Stimulated activated CD8-positive, alpha-beta memory T cell treated with anti-CD3 and anti-CD28 coated beads, Interleukin-12 subunit alpha, Interleukin-12 subunit beta, amount 100 ng/mL, for 4 hours (primary cell): ENCODE measurements around the gene EVI5L.

ENCODE experiments used
- DNase-seq: peaks from one replicate; pipeline ENCODE4 v3.0.0-alpha.2; 2020; ENCODE audit warnings: low read depth

The EVI5L gene

DNA sequence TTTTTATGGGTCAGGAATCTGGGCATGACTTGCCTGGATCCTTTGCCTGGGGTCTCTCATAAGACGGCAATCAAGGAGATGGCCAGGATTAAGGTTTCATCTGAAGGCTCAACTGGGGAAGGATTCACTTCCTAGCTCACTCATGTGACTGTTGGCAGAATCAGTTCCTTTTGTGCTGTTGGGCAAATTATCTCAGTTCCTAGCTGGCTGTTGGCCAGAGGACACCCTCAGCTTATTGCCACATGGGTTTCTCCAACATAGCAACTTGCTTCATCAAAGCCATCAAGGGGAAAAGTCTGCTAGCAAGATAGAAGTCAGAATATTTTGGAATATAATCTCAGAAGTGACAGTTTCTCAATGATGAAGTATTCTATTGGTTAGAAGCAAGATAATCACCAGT, 12.2 kb upstream of the EVI5L start:
- no peak for DNase-seq

DNA sequence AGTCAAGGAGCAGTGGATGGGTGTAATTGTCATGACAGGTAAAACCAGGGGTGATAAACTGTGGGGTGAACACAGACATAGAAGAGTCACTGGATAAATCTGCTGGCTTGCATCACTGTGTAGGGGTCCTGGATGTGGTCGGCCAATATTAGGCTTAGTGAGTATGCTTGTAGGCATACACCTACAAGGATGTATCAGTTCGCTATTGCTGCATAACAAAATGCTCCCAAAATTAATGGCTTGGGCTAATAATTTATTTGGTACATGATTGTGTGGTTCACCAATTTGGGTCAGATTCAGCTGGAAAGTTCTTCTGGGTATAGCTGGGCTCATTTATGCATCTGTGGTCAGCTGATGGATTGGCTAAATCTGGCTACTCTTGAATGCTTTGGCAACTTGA, 11.2 kb upstream of the EVI5L start:
- no peak for DNase-seq

DNA sequence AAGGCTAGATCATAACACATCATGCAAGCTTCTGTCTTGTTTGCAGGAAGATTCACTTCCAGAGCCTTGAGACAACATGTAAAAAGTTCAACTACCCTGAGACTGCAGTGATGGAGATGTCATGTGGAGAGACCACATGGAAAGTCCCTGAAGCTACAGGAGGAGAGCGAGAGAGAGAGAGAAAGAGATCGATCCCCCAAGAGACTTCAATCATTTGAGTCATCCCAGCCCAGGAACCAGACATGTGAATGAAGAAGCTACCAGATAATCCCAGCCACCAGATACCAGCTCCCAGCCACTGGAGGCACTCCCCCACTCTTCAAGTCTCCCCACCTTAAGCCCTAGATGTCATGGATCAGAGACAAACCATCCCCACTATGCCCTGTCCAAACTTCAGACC, 10.7 kb upstream of the EVI5L start:
- no peak for DNase-seq

DNA sequence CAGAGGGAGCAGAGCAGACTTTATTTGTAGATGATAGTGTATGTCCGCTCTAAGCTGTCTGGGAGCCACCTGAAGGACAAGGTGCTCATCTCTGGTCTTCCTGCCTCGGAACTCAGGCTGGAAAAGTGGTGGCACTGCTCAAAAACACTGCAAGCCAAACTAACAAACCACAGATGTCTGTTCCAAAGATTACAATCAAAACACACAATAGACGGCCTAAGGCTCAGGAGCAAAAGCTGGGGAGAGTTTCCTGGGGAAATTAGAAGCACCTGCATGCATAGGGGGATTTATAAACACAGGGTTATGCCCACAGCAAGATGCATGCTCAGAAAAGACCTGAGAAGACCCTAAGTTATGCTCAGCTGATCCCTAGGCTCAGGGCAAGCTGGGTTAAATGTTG, 9.4 kb upstream of the EVI5L start:
- no peak for DNase-seq

DNA sequence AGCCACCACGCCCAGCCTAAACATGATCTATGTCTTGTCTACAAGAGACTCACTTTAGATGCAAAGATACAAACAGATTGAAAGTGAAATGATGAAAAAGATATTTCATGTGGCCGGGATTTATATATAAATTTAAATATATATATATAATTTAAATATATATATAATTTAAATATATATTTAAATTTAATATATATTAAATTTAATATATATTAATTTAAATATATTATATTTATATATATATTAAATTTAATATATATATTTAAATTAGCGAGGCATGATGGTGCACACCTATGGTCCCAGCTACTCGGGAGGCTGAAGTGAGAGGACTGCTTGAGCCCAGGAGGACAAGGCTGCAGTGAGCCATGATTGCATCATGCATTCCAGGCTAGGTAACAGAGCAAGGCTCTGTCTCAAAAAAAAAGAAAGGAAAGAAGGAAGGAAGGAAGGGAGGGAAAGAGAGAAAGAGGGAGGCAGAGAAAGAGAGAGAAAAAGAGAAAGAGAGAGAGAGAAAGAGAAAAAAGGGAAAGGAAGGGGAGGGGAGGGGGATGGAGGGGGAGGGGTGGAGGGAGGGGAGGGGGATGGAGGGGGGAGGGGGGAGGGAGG, 7.0 kb upstream of the EVI5L start:
- DNase-seq = no peak

DNA sequence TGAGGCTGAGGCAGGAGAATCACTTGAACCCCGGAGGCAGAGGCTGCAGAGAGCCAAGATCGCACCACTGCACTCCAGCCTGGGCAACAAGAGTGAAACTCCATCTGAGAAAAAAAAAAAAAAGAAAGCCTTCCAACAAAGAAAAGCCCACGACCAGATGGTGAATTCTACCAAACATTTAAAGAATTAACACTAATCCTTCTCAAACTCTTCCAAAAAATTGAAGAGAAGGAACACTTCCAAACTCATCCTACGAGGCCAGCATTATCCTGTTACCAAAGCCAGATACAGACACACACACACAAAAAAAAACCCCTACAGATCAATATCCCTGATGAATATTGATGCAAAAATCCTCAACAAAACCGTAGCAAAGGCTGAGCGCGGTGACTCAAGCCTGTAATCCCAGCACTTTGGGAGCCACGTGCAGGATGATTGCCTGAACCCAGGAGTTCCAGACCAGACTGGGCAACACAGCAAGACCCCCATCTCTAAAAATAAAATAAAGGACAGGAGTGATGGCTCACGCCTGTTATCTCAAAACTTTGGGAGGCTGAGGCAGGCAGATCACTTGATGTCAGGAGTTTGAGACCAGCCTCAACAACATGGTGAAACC, 6.2 kb upstream of the EVI5L start:
- no peak for DNase-seq

DNA sequence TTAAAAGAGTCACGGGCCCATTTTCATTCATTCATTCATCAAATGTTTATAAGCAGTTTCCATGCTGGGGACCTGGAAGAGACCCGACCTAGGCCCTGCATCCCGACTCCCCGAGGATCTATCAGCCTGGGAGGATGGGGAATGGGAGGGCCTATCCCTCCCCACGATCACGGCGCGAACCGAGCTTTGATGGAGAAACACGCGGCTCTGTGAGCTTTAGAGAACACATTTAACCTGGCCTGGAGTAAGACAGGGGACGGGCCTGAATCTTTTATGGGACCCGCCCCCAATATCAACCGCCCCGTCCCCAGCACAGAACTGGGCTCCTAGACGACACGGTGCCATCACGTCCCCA, 875 bp upstream of the EVI5L start:
- no peak for DNase-seq

DNA sequence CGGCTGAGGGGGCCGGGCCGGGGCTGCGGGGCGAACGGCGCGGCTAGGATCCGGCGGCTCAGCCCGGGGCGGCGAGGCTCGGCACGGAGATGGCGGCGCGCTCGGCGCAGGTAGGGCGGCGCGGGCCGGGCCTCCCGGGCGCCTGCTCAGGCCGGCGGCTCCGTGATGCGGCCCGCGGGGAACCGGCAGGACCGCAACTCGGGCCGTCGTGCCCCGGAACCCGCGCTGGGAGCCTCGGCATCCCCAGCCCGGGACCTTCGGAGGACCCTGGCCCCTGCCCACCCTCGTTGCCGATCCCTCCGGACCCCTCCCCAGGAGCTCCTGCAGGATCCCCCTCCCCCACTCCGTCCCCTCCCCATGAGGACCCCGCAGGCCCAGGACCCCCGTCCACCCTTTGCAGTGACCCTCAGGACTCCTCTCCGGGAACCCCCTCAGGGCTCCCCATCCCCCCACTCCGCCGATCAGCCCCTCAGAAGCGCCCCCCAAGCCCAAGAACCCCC, 304 bp downstream of the EVI5L start:
- no peak for DNase-seq

DNA sequence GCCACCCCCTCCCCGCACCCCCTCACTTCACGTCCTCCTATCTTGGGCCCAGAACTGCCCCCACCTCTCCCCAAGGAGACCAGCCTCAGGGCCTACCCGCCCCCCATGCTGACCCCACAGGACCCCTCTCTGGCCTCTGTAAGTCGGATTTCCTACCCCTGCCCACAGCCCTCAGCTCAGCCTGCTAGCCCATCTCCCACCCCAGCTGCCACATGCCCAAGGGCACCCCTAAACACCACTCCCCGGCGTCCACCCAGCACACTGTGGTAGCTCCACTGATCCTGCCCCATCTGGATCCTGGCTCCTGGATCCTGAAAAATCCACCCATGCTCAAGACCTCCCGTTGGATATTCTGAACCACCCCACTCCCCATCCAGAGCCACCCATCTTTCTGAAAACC, 805 bp downstream of the EVI5L start:
- DNase-seq = no peak

DNA sequence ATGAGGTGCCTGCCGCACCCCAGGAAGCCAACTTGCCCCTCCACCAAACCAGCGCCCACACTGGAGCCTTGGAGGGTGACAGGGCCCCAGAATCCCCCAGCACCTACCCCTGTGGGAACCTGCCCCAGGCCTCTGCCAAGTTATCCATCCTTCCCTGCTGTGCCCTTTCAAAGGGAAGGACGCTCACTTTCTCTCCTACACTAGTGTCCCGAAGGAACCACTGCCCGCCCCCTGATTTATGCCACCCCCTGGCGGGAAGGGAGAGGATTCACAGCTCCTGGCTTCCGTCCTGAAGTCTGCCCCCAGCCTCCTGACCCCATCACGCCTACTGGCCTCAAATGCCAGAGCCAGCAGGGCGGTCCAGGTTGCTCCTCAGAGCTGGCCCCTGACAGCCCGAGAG, 1.4 kb downstream of the EVI5L start:
- no peak for DNase-seq

DNA sequence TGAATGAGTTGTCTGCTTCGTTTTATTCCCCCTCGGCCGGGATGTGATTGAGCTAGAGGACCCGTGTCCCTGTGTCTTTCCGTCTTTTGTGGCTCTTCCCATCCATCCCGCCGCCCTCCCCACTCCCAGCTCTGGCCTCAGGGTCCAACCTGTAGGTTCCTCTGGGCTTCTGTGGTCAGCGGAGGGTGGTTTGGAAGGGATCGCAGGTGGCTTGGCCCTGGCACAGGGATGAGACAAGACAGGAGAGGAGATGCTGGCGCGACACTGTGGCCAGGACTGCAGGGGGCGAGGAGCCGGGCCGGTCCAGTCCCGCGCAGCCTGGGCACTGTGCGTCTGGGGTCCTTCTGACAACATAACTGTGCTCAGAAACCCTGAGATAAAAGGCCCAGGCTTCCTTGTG, 2.0 kb downstream of the EVI5L start:
- no peak for DNase-seq

DNA sequence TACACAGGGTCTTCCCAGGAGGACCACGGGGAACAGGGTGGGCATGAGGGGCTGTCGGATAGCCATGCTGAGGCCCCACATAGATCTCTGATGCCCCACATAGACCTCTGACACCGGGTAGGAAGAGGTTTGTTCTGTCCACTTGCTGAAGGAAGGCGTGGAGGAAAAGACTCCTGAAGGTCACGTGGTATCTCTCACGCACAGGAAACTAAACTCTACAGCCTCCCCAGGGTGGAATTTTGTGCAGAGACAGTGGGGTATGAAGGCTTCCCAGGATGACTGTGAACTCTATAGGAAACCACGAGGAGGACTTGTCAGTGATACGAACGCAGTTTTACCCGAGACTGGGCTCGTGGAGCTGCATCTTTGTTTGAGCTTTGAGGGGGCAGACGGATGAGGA, 2.8 kb downstream of the EVI5L start:
- DNase-seq = no peak

DNA sequence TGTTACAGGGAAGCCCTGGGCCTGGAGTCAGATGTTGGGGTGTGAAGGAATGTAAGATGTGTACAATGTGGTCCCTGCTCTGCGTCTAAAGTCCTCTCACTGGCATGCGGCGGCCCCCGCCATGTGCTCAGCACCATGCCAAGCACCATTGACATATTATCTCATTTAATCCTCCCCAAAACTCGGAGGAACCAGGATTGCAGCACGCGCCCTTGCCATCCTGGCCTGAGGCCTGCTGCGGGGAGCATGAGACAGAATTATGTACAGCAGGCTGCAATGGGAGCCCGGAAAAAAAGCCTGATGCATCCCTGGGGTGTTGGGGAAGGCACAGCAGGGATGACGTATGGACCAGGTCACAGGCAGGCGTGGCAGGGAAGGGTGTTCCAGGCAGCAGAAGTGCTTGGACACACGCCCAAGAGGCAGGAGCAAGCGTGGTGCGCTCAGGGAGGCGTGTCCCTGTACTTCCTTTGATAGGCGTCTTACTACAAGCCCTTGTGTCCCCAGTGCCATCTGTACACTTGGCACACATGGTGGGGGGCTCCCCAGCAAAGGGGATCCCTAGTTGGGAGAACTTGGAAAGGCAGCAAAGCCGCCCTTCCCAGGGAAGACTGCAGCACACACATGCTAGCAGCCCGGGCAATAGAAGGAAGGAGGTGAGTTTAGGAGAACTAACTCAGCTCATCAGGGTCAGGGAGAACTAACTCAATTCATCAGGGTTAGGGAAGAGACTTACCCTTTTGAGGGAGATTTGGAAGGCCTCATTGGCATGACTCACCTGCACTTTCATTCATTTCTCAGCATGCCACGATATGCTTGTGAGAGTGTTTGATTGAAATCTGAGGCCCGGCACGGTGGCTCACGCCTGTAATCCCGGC, 3.4 kb downstream of the EVI5L start:
- DNase-seq = no peak

DNA sequence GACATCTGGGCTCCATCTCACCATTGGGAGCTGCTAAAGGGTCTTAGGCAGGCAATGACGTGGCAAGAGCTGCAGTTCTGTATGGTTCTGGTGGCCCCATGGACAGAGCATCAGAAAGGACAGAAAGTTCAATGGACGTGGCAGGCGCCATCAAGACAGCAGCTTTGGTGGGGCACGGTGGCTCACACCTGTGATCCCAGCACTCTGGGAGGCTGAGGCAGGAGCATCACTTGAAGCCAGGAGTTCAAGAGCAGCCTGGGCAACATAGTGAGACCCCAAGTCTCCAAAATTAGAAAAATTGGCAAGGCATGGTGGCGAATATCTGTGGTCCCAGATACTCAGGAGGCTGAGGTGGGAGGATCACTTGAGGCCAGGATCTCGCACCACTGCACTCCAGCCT, 9.5 kb downstream of the EVI5L start:
- DNase-seq = no peak

DNA sequence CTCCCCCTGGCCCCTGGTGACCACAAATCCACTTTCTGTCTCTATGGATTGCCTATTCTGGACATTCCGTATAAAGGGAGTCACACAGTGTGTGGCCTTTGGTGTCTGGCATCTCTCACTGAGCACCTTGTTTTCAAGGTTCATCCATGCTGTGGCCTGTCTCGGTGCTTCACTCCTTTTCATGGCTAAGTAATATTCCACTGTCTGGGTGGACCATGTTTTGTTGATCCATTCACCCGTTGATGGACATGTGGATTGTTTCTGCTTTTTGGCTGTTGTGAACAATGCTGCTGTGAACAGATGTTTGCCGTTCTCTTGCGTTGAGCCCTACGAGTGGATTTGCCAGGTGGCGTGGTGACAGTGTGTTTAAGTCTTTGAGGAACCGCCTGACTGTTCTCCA, 10.6 kb downstream of the EVI5L start:
- no peak for DNase-seq

DNA sequence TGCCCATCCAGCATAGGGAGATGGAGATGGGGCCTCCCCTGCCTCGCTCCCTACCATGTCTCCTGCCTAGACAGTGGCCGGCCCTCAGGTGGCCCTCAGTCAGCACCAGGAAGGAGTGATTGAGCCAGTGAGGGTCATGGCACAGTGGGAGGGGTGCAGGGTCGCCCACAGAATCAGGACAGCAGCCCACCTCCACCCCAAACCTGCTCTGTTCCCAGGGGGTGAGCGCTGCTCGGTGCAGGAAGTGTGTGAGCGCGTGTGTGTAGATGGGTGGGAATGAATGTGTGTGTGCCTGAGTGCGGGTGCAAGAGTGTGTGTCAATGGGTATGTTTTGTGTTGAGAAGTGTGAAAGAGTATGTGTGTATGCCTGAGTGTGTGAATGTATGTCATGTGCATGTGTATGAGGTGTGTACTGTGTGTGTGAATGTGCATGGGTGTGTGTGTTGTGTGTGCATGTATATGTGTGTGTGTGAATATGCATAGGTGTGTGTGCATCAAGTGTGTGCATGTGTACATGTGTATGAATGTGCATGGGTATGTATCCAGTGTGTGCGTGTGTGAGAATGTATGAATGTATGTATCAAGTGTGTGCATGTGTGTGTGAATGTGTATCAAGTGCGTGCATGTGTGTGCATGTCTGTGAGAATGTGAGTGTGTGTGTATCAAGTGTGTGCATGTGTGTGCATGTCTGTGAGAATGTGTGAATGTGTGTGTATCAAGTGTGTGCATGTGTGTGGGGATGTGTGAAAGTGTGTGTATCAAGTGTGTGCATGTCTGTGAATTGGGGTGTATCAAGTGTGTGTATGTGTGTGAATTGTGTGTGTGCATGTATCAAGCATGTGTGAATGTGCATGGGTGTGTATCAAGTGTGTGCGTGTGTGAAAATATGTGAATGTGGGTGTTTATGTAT, 12.0 kb downstream of the EVI5L start:
- no peak for DNase-seq

DNA sequence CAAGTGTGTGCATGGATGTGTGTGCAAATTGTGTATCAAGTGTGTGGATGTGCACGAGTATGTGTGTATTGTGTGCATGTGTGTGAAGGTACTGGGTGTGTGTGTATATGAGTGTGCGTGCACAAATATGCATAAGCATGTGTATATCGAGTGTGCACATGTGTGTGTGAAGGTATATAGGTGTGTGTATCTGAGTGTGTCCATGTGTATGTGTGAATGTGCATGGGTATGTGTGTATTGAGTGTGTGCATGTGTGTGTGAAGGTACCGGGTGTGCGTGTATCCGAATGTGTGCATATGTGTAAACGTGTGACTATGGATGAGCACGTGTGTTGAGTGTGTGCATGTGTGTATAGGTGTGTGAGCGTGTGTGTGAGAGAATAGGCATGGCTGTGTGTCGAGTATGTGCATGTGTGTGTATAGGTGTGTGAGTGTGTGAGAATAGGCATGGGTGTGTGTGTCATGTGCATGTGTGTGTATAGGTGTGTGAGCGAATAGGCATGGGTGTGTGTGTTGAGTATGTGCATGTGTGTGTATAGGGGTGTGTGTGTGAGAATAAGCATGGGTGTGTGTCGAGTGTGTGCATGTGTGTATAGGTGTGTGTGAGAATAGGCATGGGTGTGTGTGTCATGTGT, 12.8 kb downstream of the EVI5L start:
- DNase-seq = no peak

DNA sequence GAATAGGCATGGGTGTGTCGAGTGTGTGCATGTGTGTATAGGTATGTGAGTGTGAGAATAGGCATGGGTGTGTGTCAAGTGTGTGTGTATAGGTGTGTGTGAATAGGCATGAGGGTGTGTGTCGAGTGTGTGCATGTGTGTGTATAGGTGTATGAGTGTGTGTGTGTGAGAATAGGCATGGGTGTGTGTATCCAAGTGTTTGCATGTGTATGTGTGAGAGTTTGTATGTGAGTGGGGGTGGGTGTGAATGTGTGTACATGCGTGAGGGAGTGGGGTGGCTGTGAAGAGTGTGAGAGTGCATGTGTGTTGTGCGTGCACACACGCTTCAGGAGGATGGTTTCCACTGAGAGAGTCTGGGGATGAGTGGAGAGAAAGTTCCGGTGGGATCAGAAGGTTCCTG, 13.5 kb downstream of the EVI5L start:
- DNase-seq = no peak

DNA sequence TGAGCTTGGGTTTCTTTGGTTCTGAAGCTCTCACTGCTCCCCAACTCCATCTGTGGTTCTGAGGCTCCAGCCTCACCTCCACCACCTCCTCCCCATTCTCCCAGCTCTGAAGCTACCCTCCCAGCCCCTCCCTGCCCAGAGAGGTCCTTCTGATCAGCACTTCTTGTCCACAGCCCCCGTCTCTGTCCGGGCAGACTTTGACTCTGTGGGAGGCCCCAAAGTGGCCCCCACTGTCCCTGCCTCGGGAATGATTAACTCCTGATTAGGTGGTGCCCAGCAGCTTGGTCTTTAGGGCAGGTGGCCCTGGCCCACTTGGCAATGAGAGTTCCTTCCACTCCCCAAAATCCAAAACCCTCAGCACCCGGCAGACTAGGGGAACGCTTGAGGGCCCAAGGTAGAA, 14.4 kb downstream of the EVI5L start:
- no peak for DNase-seq

DNA sequence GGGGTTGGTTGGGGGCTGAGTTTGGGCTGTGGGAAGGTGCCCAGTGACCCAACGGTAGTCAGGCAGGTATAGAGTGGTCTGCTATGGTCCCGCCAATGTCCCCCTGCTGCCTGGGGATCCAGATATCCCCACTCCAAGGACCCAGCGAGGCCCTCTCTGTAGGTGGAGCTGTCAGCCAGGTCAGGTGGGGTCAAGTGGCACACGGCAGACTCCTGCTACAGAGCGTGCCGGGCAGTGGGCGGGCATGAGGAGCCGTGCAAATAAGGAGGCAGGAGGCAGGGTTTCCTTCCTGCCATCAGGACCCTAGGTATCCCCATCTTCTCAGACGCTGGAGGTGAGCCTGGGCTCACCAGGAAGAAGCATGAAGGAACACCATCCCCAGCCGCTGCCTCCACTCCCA, 14.9 kb downstream of the EVI5L start:
- no peak for DNase-seq

DNA sequence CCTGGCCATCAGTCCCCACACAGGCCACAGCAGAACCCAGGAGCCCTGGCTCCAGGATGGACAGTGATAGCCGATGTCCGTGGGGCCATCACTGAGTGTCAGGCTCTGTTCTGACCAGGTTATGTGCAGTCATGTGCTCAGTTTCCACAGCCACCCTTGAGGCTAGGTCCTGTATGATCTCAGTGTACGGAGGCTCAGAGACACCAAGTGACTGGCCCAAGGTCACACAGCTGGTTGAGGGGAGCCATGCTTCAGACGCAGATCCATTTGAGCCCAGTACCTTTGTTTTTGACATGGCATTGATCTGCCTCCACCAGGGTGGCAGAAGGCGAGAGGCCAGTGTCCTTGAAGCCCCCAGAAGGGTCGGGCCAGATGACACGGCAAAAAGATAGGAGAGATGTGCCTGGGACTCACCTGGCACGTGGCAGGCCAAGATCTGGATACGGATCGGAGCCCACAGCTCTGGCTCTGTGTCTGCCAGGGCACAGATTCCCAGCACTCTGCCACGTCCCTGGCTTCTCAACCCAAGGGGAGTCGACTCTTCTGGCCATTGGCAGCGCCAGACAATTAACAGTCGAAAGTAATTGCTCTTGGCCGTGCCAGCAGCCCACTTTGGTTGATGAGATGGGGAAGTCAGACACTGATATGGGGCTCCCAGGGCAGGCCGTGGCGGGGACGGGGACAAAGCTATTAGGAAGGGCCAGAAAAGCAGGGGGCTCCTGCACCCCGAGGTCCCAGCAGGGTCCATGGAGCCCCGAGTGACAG, 15.6 kb downstream of the EVI5L start:
- no peak for DNase-seq
